Measurements from ENCODE around the gene RAB40C. TPM values are rescaled to one million over a fixed set of nuclear protein-coding genes. Genes with fewer than 3 reads are reported as not detected.

Gene RAB40C
- polyA plus RNA-seq, 1 donor: 27.1 TPM

DNA sequence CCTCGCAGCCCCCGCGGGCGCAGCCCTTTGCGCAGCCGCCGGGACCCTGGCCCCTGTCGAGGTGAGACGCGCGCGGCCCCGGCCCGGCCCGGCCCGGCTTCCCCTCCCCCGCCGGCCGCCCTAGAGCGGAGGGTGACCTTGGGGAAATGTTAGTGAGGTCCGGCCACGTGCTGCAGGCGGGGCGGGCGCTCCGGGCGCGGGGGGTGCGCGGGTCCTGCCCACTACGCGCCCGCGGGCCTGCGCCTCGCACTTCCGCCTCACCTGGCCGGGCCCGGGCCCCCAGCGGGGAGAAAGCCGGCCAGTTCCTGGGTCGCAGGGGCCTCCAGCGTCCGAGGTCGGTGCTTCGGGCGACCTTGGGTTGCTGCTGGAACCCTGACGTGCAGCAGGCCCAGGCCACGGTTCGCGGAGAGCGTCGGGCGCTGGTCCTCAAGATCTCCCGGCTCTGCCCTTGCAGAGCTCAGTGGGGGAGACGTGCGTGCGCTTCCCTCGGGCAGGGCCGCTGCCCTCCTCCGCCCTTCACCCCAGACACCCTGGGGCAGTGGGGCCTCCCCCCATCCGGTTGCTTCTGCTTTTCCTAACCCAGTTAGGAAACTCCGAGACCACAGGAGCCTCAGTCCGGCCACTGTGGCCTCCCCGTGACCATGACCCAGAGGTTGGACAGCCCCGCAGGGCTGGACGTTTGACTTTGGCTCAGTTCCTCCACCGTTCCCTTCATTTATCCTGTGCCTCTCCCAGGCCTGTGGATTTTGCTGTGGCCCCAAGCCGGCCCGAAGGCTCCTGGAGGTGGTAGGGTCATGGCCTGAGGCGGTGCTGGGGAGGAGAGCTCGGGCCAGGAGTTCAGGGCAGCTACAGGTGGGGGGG is 52.6 kb downstream of the RAB40C start:
- H3K27me3 ChIP-seq (ENCODE audit: control insufficient read depth, insufficient read depth, low read length): no peaks in the 10 kb centered on the region
- H3K36me3 ChIP-seq (ENCODE audit: control insufficient read depth, insufficient read depth, low read length): peaks cover 10% of the 10 kb centered on the region
- DNase-seq: peak; percentile 49 to 84
- peak overlapping the region; percentile 85 for H3K27ac ChIP-seq (ENCODE audit: low read length)
- peaks cover 51% of the 10 kb centered on the region for H3K4me1 ChIP-seq (ENCODE audit: control insufficient read depth, insufficient read depth, low read length)
- no CpG with 5 or more reads among the region's 72 CpGs for WGBS (ENCODE audit: insufficient coverage, low lambda C conversion rate)
- H3K4me3 ChIP-seq (ENCODE audit: low read length): peak overlapping the region; percentile 79
- peaks cover 5% of the 10 kb centered on the region for H3K9me3 ChIP-seq (ENCODE audit: control insufficient read depth, low read depth, low read length)

DNA sequence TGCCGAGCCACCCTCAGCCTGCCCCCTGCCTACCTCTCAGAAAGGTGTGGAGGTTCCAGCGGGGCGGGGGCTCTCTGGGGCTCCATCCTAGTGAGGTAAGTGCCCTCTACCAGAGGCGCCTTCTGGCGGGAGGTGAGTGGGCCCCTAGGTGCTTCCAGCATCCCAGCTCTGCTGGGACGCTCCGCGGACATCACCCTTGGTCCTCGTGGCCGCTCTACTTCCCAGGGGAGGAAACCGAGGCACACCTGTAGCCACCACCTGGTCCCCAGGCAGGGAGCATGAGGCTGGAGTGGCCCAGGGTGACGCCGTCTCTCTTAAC is 53.1 kb downstream of the RAB40C start:
- Histone ChIP-seq H3K36me3 (ENCODE audit: control insufficient read depth, insufficient read depth, low read length) (peaks cover 10% of the 10 kb centered on the region), H3K4me1 (ENCODE audit: control insufficient read depth, insufficient read depth, low read length) (peaks cover 52% of the 10 kb centered on the region), H3K27me3 (ENCODE audit: control insufficient read depth, insufficient read depth, low read length) (no peaks in the 10 kb centered on the region), H3K9me3 (ENCODE audit: control insufficient read depth, low read depth, low read length) (peaks cover 8% of the 10 kb centered on the region), H3K27ac (ENCODE audit: low read length) (peak overlapping the region; percentile 85), H3K4me3 (ENCODE audit: low read length) (peak overlapping the region; percentile 79)
- WGBS (ENCODE audit: insufficient coverage, low lambda C conversion rate): no CpG with 5 or more reads among the region's 13 CpGs
- DNase-seq: peak in 1 of 2 donors; percentile 21

DNA sequence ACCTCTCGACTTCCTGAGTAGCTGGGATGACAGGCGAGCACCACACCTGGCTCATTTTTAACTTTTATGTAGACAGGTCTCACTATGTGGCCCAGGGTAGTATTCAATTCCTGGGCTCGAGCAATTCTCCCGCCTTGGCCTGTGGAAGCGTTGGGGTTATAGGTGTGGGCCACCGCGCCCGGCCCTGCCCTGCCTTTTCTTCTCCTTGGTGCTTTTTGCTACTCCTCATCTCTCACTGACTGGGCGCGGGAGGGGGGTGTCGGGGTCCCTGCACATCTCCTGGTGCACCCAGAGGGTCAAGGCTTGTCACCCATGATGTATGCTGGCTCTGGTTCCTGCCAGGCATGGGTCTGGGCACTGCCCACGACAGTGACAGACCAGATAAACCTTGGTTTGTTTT is 54.7 kb downstream of the RAB40C start:
- WGBS (ENCODE audit: insufficient coverage, low lambda C conversion rate): 100% methylated on average over 4 of the region's 12 CpGs
- no peak for DNase-seq
- H3K27me3 ChIP-seq (ENCODE audit: control insufficient read depth, insufficient read depth, low read length): no peaks in the 10 kb centered on the region
- H3K4me1 ChIP-seq (ENCODE audit: control insufficient read depth, insufficient read depth, low read length): peaks cover 60% of the 10 kb centered on the region
- peaks cover 10% of the 10 kb centered on the region for H3K9me3 ChIP-seq (ENCODE audit: control insufficient read depth, low read depth, low read length)
- peak overlapping the region; percentile 78 for H3K27ac ChIP-seq (ENCODE audit: low read length)
- H3K36me3 ChIP-seq (ENCODE audit: control insufficient read depth, insufficient read depth, low read length): peaks cover 10% of the 10 kb centered on the region
- H3K4me3 ChIP-seq (ENCODE audit: low read length): no peak overlapping the region

DNA sequence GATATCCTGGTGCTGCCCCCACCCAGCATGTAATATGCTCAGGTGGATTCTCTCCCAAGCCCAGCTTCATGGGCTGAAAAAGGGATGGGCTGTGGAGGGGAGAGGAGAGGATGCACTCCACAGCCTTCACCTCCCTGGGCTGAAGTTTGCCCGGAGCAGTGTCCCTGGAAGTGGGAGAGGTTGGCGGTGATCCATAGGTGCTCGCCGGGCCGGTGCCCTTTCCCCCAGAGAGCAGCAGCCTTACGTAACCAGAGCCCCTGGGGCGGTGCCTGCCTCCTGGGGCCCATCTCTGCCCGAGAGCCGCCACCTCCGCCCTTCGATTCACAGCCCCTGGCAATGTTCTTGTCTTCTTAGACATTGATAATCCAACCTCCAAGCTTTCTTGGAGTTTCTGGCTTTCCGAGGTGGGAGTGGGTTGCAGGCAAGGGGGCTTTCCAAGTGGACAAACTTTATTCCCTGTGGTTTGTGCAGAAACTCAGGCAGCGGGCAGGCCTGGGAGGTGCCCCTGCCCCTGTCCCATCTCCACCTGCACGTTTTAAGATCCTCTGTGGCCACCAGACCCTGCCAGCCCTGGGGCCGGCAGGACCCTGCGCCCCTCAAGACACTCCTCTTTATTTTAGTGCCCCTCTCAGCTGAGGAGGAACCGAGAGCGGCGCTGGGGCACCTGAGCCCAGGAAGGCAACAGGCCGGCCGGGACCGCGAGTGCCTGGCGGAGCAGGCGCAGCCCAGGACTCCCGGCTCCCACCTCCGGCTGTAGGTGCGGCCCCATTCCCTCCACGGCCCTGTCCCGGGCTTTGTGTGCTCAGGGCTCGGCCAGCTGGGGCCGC is 56.2 kb downstream of the RAB40C start:
- Histone ChIP-seq H3K27ac (ENCODE audit: low read length) (peak overlapping the region; percentile 78), H3K36me3 (ENCODE audit: control insufficient read depth, insufficient read depth, low read length) (peaks cover 10% of the 10 kb centered on the region), H3K9me3 (ENCODE audit: control insufficient read depth, low read depth, low read length) (peaks cover 9% of the 10 kb centered on the region), H3K4me3 (ENCODE audit: low read length) (peak overlapping the region; percentile 8), H3K27me3 (ENCODE audit: control insufficient read depth, insufficient read depth, low read length) (no peaks in the 10 kb centered on the region), H3K4me1 (ENCODE audit: control insufficient read depth, insufficient read depth, low read length) (peaks cover 59% of the 10 kb centered on the region)
- WGBS (ENCODE audit: insufficient coverage, low lambda C conversion rate): no CpG with 5 or more reads among the region's 32 CpGs
- DNase-seq: peak; percentile 78 to 86

DNA sequence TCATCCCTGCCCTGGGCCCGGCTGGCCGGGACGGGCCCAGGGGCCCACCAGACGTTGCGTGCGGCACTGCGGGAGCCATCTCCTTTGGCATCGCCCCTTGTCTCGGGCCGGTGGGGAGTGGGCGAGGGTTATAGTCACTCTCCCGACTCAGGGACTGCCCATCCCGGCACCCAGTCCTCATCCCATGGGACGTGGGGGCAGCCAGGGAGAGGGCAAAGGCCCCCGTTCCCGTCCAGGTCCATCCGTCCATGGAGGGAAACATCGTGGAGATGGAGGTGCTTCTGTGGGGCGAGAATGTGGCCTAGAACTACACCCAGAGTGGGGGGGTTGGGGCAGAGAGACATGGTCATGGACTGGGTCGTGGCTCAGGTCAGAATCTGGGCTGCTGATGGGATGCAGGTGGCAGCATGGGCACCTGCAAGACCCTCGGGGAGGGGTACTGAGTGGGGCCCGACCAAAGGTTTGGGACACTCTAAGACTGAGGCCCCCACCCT is 56.9 kb downstream of the RAB40C start:
- no peak overlapping the region for H3K4me3 ChIP-seq (ENCODE audit: low read length)
- peaks cover 5% of the 10 kb centered on the region for H3K9me3 ChIP-seq (ENCODE audit: control insufficient read depth, low read depth, low read length)
- no peaks in the 10 kb centered on the region for H3K27me3 ChIP-seq (ENCODE audit: control insufficient read depth, insufficient read depth, low read length)
- no peak for DNase-seq
- H3K36me3 ChIP-seq (ENCODE audit: control insufficient read depth, insufficient read depth, low read length): peaks cover 13% of the 10 kb centered on the region
- peaks cover 58% of the 10 kb centered on the region for H3K4me1 ChIP-seq (ENCODE audit: control insufficient read depth, insufficient read depth, low read length)
- peak overlapping the region; percentile 78 for H3K27ac ChIP-seq (ENCODE audit: low read length)
- WGBS (ENCODE audit: insufficient coverage, low lambda C conversion rate): no CpG with 5 or more reads among the region's 22 CpGs

DNA sequence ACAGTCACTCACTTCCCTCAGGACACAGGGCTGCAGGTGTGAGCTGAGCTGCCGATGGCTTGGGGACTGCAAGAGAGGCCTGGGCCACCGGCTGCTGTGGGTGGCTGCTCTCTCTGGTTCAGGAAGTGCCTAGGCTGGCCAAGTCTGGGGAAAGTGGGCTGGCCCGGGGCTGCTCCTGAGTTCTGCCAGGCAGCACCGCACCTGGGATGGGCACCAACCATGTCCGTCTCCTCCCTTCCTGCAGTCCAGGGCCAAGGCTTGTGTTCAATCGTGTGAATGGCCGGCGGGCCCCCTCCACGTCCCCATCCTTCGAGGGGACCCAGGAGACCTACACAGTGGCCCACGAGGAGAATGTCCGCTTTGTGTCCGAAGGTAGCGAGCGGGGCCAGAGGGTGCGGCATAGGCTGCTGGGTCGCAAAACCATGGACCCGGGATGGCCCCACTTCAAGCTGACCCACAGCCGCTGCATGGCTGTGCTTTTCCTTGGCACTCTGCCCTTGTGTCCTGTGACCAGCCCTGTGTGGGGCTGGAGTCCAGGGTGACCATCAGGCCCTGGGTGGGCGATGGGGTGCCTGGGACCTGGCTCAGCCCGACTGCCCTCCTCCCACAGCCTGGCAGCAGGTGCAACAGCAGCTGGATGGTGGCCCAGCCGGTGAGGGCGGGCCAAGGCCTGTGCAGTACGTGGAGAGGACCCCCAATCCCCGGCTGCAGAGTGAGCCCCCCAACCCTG is 57.5 kb downstream of the RAB40C start:
- no peaks in the 10 kb centered on the region for H3K27me3 ChIP-seq (ENCODE audit: control insufficient read depth, insufficient read depth, low read length)
- H3K4me3 ChIP-seq (ENCODE audit: low read length): no peak overlapping the region
- WGBS (ENCODE audit: insufficient coverage, low lambda C conversion rate): 80% methylated on average over 1 of the region's 25 CpGs
- peaks cover 5% of the 10 kb centered on the region for H3K9me3 ChIP-seq (ENCODE audit: control insufficient read depth, low read depth, low read length)
- H3K27ac ChIP-seq (ENCODE audit: low read length): peak overlapping the region; percentile 78
- H3K4me1 ChIP-seq (ENCODE audit: control insufficient read depth, insufficient read depth, low read length): peaks cover 58% of the 10 kb centered on the region
- DNase-seq: peak in 1 of 2 donors; percentile 34
- peaks cover 18% of the 10 kb centered on the region for H3K36me3 ChIP-seq (ENCODE audit: control insufficient read depth, insufficient read depth, low read length)

DNA sequence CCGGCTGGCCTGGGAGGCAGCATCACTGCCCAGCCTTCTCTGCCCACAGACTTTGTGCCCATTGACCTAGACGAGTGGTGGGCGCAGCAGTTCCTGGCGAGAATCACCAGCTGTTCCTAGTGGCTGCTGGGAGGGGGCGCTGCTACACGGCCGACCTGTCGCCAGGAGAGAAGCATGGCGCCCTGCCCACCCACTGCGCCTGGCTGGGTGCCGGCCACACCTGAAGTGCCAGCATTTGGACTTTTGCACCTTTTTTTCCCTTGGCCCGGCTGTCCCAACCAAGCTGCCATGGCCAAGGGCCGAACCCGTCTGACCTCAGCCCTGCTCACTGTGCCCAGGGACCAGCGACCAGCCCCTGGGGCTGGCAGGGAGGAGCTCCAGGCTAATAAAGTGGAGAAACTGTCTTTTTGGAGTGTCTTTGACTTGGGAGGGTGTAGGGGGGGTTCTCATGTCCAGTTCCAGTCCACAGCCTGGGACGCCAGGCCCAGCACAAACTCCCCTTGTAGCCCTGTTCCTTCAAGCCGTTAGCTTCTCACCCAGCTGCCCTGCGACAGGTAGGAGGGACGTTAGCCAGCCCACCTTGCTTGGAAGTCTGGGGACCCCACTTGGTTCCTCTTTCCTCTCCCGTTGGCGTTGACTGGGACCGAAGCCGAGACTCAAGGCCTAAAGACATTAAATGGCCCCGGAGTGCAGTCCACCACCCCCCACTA is 58.4 kb downstream of the RAB40C start:
- Histone ChIP-seq H3K36me3 (ENCODE audit: control insufficient read depth, insufficient read depth, low read length) (peaks cover 23% of the 10 kb centered on the region), H3K4me1 (ENCODE audit: control insufficient read depth, insufficient read depth, low read length) (peaks cover 51% of the 10 kb centered on the region), H3K27ac (ENCODE audit: low read length) (peak overlapping the region; percentile 88), H3K9me3 (ENCODE audit: control insufficient read depth, low read depth, low read length) (peaks cover 5% of the 10 kb centered on the region), H3K27me3 (ENCODE audit: control insufficient read depth, insufficient read depth, low read length) (no peaks in the 10 kb centered on the region), H3K4me3 (ENCODE audit: low read length) (peak overlapping the region; percentile 65)
- WGBS (ENCODE audit: insufficient coverage, low lambda C conversion rate): no CpG with 5 or more reads among the region's 24 CpGs
- peak; percentile 42 to 48 for DNase-seq

DNA sequence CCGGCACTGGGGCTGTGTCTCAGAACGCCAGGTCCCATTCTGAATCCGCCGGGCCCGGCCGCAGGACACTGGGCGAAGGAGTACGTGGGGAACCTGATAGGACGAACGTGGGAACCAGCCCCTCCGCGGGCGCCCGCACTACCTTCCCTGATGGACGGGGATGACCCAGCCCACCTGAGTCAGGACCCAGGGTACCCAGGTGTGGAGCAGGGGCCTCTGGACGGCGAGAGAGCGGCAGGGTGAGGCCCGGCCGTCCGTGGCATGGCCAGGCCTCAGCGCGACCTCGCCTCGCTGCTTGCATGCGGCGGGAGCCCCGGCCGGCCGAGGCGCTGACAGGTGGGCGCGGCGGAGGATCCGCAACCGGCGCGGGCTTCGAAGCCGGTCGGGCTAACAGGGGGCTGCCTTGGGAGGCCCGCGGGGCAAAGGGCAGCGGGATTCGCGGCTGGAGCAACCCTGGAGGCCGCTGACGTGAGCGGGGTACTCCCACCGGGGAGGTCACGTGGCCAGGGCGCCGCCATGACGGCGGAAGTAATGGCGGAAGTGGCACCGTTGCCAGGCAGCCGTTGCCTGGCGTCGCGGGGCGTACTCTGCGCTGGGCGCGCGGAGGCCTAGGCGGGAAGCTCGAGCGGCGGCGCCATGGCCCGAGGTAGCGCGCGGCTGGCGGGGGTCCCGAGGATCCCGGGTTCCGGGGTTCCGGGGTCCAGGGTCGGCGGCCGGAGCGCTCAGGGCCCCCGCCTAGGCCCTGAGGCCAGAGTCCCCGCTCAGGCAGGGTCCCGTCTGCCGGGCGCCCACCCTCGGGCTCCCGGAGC is 59.1 kb downstream of the RAB40C start, which contains the start of gene WDR90:
Gene WDR90 (plus strand): TSS at position 585 of the 809 bp plus-strand sequence. CDS start 52 bp downstream, at position 637.
- Histone ChIP-seq H3K27me3 (ENCODE audit: control insufficient read depth, insufficient read depth, low read length) (no peaks in the 10 kb centered on the region), H3K27ac (ENCODE audit: low read length) (peak within 1 kb of the TSS; percentile 88), H3K9me3 (ENCODE audit: control insufficient read depth, low read depth, low read length) (peaks cover 5% of the 10 kb centered on the region), H3K4me1 (ENCODE audit: control insufficient read depth, insufficient read depth, low read length) (peaks cover 48% of the 10 kb centered on the region), H3K4me3 (ENCODE audit: low read length) (peak within 1 kb of the TSS; percentile 65), H3K36me3 (ENCODE audit: control insufficient read depth, insufficient read depth, low read length) (peaks cover 31% of the 10 kb centered on the region)
- no CpG with 5 or more reads among the region's 91 CpGs for WGBS (ENCODE audit: insufficient coverage, low lambda C conversion rate)
- DNase-seq: peak; percentile 95 to 97

DNA sequence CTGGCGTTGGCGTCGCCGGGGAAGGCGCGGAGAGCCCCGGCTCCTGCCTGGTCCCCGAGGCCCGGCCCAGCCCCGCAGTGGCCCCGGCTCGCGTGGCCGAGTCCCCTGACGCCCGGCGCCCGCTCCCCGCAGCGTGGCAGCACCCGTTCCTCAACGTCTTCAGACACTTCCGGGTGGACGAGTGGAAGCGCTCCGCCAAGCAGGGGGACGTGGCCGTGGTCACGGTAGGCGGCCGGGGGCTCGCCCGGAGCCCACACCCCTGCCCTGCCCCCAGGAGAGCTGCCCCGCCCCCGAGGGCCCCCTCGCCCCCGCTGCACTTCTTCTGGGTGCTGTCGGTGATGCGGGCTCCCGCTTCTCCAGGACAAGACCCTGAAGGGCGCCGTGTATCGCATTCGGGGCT is 59.8 kb downstream of the RAB40C start:
- no peak overlapping the region for H3K27ac ChIP-seq (ENCODE audit: low read length)
- no CpG with 5 or more reads among the region's 44 CpGs for WGBS (ENCODE audit: insufficient coverage, low lambda C conversion rate)
- H3K4me3 ChIP-seq (ENCODE audit: low read length): peak overlapping the region; percentile 65
- no peak for DNase-seq
- peaks cover 30% of the 10 kb centered on the region for H3K36me3 ChIP-seq (ENCODE audit: control insufficient read depth, insufficient read depth, low read length)
- H3K9me3 ChIP-seq (ENCODE audit: control insufficient read depth, low read depth, low read length): peaks cover 5% of the 10 kb centered on the region
- H3K27me3 ChIP-seq (ENCODE audit: control insufficient read depth, insufficient read depth, low read length): no peaks in the 10 kb centered on the region
- H3K4me1 ChIP-seq (ENCODE audit: control insufficient read depth, insufficient read depth, low read length): peaks cover 46% of the 10 kb centered on the region
